MCF 10A (cell line): ENCODE results near the gene ZBTB12. TPM values are rescaled to one million over a fixed set of nuclear protein-coding genes. Genes with fewer than 3 reads are reported as not detected.

Experiments
- BruUV-seq: library from RNA; stranded (reverse); fragments of 400-500 nt; replicated peaks from 2 replicates; lab custom pipeline; 2021; lab: Mats Ljungman, UMichigan
- CTCF ChIA-PET: fragments of 300-600 bp; sonication (Branson Sonifier 250); formaldehyde crosslinking; extraction: SDS; loops from one replicate; lab custom pipeline; 2021; ENCODE audit warnings: antibody characterized with exemption, inconsistent platforms; lab: Yijun Ruan, JAX
- POLR2A ChIA-PET: fragments of 300-600, 350-650 bp; sonication (Branson Sonifier 250); formaldehyde crosslinking; extraction: SDS; loops from one replicate; lab custom pipeline; 2020; ENCODE audit warnings: antibody characterized with exemption, inconsistent platforms; lab: Yijun Ruan, JAX
- DNase-seq: peaks from one replicate; pipeline ENCODE4 v3.0.0-alpha.2; 2018; ENCODE audit not compliant: unreplicated experiment
- H3K27ac Mint-ChIP-seq: one replicate; pipeline ENCODE4 v1.8.0; 2022; ENCODE audit warnings: mild to moderate bottlenecking, low read depth, mixed read lengths; ENCODE audit not compliant: unreplicated experiment
- H3K27me3 Mint-ChIP-seq: one replicate; pipeline ENCODE4 v1.8.0; 2022; ENCODE audit warnings: mixed read lengths; ENCODE audit not compliant: insufficient read depth, unreplicated experiment
- H3K36me3 Mint-ChIP-seq: one replicate; pipeline ENCODE4 v1.8.0; 2022; ENCODE audit warnings: mild to moderate bottlenecking, moderate library complexity, mixed read lengths; ENCODE audit not compliant: insufficient read depth, unreplicated experiment
- H3K4me1 Mint-ChIP-seq: one replicate; pipeline ENCODE4 v1.8.0; 2022; ENCODE audit warnings: mixed read lengths; ENCODE audit not compliant: insufficient read depth, unreplicated experiment
- H3K4me3 Mint-ChIP-seq: one replicate; pipeline ENCODE4 v1.8.0; 2022; ENCODE audit warnings: mild to moderate bottlenecking, moderate library complexity, mixed read lengths; ENCODE audit not compliant: unreplicated experiment
- H3K9me3 Mint-ChIP-seq: one replicate; pipeline ENCODE4 v1.8.0; 2022; ENCODE audit warnings: mixed read lengths; ENCODE audit not compliant: unreplicated experiment
- CTCF ChIP-seq: fragments of 200-600 bp; IDR thresholded peaks from one replicate; pipeline ENCODE4 v1.8.0; 2022; ENCODE audit warnings: antibody characterized with exemption, mild to moderate bottlenecking; ENCODE audit not compliant: unreplicated experiment
- intact Hi-C: fragments of 100-400 bp; cut with micrococcal nuclease; formaldehyde crosslinking; loops from 2 replicates; pipeline ENCODE4 v1.14.1; 2022
- total RNA-seq: library from RNA; stranded (reverse); gene quantifications from 2 replicates; pipeline ENCODE4 v1.2.3, GENCODE V29; 2022

ZBTB12 gene
- total RNA-seq, 1 experiment from 2014 or later, result 3.6 TPM

GRCh38 chr6:31887173-31888007, 14.5 kb downstream of the ZBTB12 start:
- Mint-ChIP-seq H3K36me3 (peaks cover 56% of the 10 kb centered on the region), H3K4me3 (no peak overlapping the region), H3K27ac (no peak overlapping the region), H3K9me3 (no peaks in the 10 kb centered on the region), H3K27me3 (no peaks in the 10 kb centered on the region), H3K4me1 (no peaks in the 10 kb centered on the region)
- ChIA-PET POLR2A (no interaction called here), CTCF (interaction anchor here (0.6 to 1.7 kb wide), 10 partner anchors 9 to 207 kb away, joined by 3 to 6 read pairs (median 3); partner anchors contain the start of genes EHMT2 and LY6G5C)
- no peak for TF ChIP-seq CTCF
- intact Hi-C loops, result loop anchor here (5.0 kb wide), 1 partner anchor 205 kb away; the partner anchor contains the start of gene LY6G5C
- BruUV-seq, result no TSS peak
- no peak for DNase-seq

GRCh38 chr6:31886541-31886991, 15.3 kb downstream of the ZBTB12 start:
- POLR2A ChIA-PET, result no interaction called here
- Mint-ChIP-seq H3K36me3 (peaks cover 56% of the 10 kb centered on the region), H3K27me3 (no peaks in the 10 kb centered on the region), H3K9me3 (no peaks in the 10 kb centered on the region), H3K27ac (no peak overlapping the region), H3K4me3 (no peak overlapping the region), H3K4me1 (no peaks in the 10 kb centered on the region)
- CTCF ChIA-PET, result interaction anchor here (1.3 to 1.4 kb wide), 4 partner anchors 10 to 207 kb away, joined by 3 to 6 read pairs (median 4); partner anchors contain the start of gene EHMT2
- no peak for TF ChIP-seq CTCF
- intact Hi-C loops, result loop anchor here (5.0 kb wide), 1 partner anchor 204 kb away; the partner anchor contains the start of gene LY6G5C
- BruUV-seq, result no TSS peak
- no peak for DNase-seq

GRCh38 chr6:31884528-31885035, 17.3 kb downstream of the ZBTB12 start:
- intact Hi-C loops, result loop anchor here (5.0 kb wide), 1 partner anchor 202 kb away; the partner anchor contains the start of gene LY6G5C
- TF ChIP-seq CTCF, result no peak
- ChIA-PET CTCF (interaction anchor here (0.7 to 1.2 kb wide), 3 partner anchors 20 to 292 kb away, joined by 3 to 4 read pairs (median 4); no protein-coding TSS in a partner anchor), POLR2A (interaction anchor here (0.7 kb wide), 1 partner anchor 16 kb away, joined by 3 read pairs; no protein-coding TSS in a partner anchor)
- H3K27me3 Mint-ChIP-seq, result no peaks in the 10 kb centered on the region
- no peaks in the 10 kb centered on the region for H3K4me1 Mint-ChIP-seq
- H3K36me3 Mint-ChIP-seq, result peaks cover 61% of the 10 kb centered on the region
- no peaks in the 10 kb centered on the region for H3K9me3 Mint-ChIP-seq
- H3K4me3 Mint-ChIP-seq, result no peak overlapping the region
- no peak overlapping the region for H3K27ac Mint-ChIP-seq
- no peak for DNase-seq
- no TSS peak for BruUV-seq

- H3K4me1 Mint-ChIP-seq, result no peaks in the 10 kb centered on the region
- no TSS peak for BruUV-seq
Measured at GRCh38 chr6:31883676-31884075, 18.2 kb downstream of the ZBTB12 start.

More at GRCh38 chr6:31883676-31884075, 18.2 kb downstream of the ZBTB12 start:
- POLR2A ChIA-PET, result no interaction called here
- H3K9me3 Mint-ChIP-seq, result no peaks in the 10 kb centered on the region
- DNase-seq, result no peak
- no peak for TF ChIP-seq CTCF
- H3K27ac Mint-ChIP-seq, result no peak overlapping the region
- H3K27me3 Mint-ChIP-seq, result no peaks in the 10 kb centered on the region
- peaks cover 65% of the 10 kb centered on the region for H3K36me3 Mint-ChIP-seq
- intact Hi-C loops, result no loop called here
- no peak overlapping the region for H3K4me3 Mint-ChIP-seq
- CTCF ChIA-PET, result interaction anchor here (0.6 to 1.2 kb wide), 4 partner anchors 15 to 129 kb away, joined by 3 to 4 read pairs (median 3); no protein-coding TSS in a partner anchor
